ENCODE data around the gene ARHGDIG.

GRCh38 chr16:245105-245504, 35.3 kb upstream of the ARHGDIG start:
- TF ChIP-seq POLR2A (IDR thresholded peaks at IDR 0.05; ENCODE audit: low read length) (no peak), GATA1 (IDR thresholded peaks at IDR 0.05; ENCODE audit: low read depth, low read length) (no peak)
